ENCODE data around the gene CRTC2.
"Not testable (repeated sequence)": the region's sequence is repeated elsewhere in the genome, so short reads cannot be mapped to it uniquely, and the experiment has no call there.

The CRTC2 gene

GRCh38 chr1:153958111-153958960, at the start of gene CRTC2:
CRTC2 (minus strand) TSS chr1:153958612; CDS start chr1:153958497, 115 bp downstream.
- peak; percentile 99 for DNase-seq
- in situ Hi-C loops (cut with HindIII; ENCODE audit: low pct_ligation_motif_present, low pct_unique_long_range_greater_than_20kb, low sequenced_read_pairs): no loop called here

- no peak for DNase-seq
- in situ Hi-C loops (cut with HindIII; ENCODE audit: low pct_ligation_motif_present, low pct_unique_long_range_greater_than_20kb, low sequenced_read_pairs): no loop called here
Observed at GRCh38 chr1:154006136-154006535, 47.7 kb upstream of the CRTC2 start.

DNA sequence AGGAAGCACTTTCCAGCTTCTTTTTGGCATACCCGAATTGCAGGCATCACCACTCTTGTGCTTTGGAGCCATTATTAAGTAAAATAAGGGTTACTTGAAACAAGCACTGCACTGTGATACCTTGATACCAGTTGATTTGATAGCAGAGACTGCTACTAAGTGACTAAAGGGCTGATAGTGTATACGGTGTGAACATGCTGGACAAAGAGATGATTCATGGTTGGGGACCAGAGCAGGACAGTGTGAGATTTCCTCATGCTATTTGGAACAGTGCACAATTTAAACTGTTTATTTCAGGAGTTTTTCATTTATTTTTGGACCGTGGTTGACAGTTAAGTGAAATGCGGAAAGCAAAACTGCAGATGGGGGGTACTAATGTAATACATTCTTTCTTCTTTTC, 42.0 kb upstream of the CRTC2 start:
- in situ Hi-C loops (cut with HindIII; ENCODE audit: low pct_ligation_motif_present, low pct_unique_long_range_greater_than_20kb, low sequenced_read_pairs): no loop called here
- DNase-seq: no peak

DNA sequence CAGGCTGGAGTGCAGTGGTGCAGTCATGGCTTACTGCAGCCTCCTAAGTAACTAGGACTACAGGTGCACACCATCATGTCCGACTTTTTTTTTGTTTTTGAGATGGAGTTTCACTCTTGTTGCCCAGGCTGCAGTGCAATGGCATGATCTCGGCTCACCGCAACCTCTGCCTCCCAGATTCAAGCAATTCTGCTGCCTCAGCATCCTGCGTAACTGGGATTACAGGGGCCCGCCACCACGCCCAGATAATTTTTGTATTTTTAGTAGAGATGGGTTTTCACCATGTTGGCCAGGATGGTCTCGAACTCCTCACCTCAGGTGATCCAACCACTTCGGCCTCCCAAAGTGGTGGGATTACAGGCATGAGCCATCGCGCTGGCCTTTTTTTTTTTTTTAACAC, 38.5 kb upstream of the CRTC2 start:
- in situ Hi-C loops (cut with HindIII; ENCODE audit: low pct_ligation_motif_present, low pct_unique_long_range_greater_than_20kb, low sequenced_read_pairs); DNase-seq: not testable (repeated sequence)

DNA sequence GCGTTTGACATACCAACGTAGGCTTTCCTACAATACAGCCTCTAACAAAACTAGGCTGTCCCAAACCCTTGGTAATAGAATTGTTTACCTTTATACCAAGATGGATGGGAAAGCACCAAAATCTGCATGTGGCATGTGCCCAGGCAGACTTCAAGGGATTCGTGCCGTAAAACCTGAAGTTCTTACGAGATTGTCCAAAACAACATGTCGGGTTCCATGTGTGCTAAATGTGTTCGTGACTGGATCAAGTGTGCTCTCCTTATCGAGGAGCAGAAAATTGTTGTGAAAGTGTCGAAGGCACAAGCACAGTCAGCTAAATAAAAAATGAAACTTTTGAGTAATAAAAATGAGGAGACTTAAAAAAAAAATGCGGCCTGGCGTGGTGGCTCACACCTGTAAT, 37.2 kb upstream of the CRTC2 start:
- no peak for DNase-seq
- in situ Hi-C loops (cut with HindIII; ENCODE audit: low pct_ligation_motif_present, low pct_unique_long_range_greater_than_20kb, low sequenced_read_pairs): no loop called here

GRCh38 chr1:153995202-153995601, 36.8 kb upstream of the CRTC2 start:
- DNase-seq: no peak
- in situ Hi-C loops (cut with HindIII; ENCODE audit: low pct_ligation_motif_present, low pct_unique_long_range_greater_than_20kb, low sequenced_read_pairs): no loop called here

GRCh38 chr1:153991806-153992205, 33.4 kb upstream of the CRTC2 start:
- in situ Hi-C loops (cut with HindIII; ENCODE audit: low pct_ligation_motif_present, low pct_unique_long_range_greater_than_20kb, low sequenced_read_pairs): no loop called here
- DNase-seq: no peak

DNA sequence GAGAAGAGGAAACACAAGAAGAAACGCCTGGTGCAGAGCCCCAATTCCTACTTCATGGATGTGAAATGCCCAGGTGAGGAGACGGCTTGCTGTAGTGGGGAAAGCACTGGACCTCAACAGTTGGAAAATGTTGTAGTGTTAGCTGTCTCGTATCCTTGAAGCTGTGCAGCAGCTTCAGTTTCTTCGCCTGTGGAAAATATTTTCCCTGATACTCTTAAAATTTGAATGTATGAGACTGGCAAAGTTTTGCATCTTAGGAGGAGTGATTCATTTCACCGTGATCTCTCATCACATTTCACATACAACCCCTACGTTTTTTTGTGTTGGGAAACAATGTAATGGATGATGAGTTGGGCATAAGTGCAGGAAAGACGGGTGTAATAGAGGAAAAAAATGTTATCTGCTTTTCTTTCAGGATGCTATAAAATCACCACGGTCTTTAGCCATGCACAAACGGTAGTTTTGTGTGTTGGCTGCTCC, 32.8 kb upstream of the CRTC2 start:
- DNase-seq: no peak
- in situ Hi-C loops (cut with HindIII; ENCODE audit: low pct_ligation_motif_present, low pct_unique_long_range_greater_than_20kb, low sequenced_read_pairs): no loop called here

DNA sequence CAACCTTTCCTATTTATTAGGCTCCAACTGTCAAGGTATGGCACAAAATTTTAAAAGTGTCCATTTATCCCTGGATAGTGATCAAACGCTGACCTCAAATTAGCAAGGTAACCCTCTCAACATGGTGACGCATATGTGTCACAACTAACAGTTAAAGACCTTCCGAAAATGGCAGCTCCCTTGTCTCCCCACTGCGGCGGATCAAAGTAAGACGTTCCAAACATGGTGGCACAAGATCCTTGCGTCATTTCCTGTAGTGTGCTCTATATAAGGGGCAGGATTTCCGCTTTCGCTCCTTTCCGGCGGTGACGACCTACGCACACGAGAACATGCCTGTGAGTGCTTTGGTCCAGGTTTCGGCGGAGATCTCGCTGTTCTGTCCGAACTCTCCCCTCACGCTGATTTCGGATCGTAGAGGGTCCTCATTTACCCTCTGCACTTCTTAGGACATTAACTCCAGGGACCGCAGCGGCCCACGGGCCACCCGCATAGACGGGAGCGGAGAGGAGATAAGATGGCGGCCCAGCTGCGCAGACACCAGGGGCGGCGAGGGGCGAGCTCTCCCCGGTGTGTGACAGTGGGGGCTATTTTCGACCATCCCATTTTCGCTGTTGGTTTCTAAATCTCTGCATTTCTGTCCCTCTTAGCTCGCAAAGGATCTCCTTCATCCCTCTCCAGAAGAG, 32.2 kb upstream of the CRTC2 start, which contains the start of gene RPS27:
Gene RPS27, plus strand, starts transcription at position 295 of the 683 bp plus-strand sequence. Its CDS starts 35 bp downstream, at position 330.
- peak; percentile 99 for DNase-seq
- in situ Hi-C loops (cut with HindIII; ENCODE audit: low pct_ligation_motif_present, low pct_unique_long_range_greater_than_20kb, low sequenced_read_pairs): no loop called here

- no peak for DNase-seq
- in situ Hi-C loops (cut with HindIII; ENCODE audit: low pct_ligation_motif_present, low pct_unique_long_range_greater_than_20kb, low sequenced_read_pairs): no loop called here
Observed at GRCh38 chr1:153987621-153988020, 29.2 kb upstream of the CRTC2 start.

DNA sequence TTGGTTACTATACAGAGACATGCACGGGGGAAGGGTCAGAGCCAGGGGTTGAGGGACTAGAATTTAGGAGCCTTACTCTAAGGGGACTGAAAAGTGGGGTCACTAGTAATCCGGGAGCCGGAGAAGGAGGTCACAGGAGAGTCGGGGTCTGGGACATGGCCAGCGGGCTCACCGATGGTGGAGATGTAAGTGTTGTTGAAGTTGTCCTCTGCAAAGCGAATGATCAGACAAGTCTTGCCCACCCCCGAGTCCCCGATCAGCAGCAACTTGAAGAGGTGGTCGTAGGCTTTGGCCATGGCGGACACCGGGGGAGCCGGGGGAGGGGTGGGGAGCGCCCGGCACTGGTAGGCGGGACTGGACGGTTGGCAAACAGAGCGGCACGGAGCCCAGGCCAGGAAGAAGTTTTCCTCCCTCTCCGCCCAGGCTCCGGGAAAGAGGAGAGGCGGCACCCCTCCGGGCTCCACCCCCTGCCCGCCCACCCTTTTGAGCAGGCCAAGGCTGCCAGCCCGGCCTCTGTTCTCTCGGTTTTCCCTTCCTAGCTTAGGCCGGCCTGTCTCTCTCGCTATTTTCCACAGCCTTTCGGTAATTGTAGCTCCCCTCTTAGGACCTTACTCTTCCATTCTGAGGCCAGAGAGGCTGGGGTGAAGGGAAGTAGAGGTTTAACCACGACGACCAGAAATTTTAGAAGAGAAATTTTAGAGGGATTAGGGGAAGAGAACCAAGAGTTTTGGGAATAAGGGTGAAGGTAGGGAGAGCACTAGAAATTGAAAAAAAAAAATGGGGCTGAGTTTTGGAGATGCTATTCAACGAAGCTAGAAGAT, 27.7 kb upstream of the CRTC2 start, which contains the start of gene RAB13:
Gene RAB13, minus strand, starts transcription at position 399 of the 821 bp plus-strand sequence. Its CDS starts 103 bp downstream, at position 296.
- in situ Hi-C loops (cut with HindIII; ENCODE audit: low pct_ligation_motif_present, low pct_unique_long_range_greater_than_20kb, low sequenced_read_pairs): no loop called here
- DNase-seq: peak; percentile 94

GRCh38 chr1:153985341-153985912, 27.0 kb upstream of the CRTC2 start:
- in situ Hi-C loops (cut with HindIII; ENCODE audit: low pct_ligation_motif_present, low pct_unique_long_range_greater_than_20kb, low sequenced_read_pairs): no loop called here
- DNase-seq: no peak

GRCh38 chr1:153984123-153984894, 25.9 kb upstream of the CRTC2 start:
- in situ Hi-C loops (cut with HindIII; ENCODE audit: low pct_ligation_motif_present, low pct_unique_long_range_greater_than_20kb, low sequenced_read_pairs): no loop called here

GRCh38 chr1:153981735-153982134, 23.3 kb upstream of the CRTC2 start:
- in situ Hi-C loops (cut with HindIII; ENCODE audit: low pct_ligation_motif_present, low pct_unique_long_range_greater_than_20kb, low sequenced_read_pairs); DNase-seq: not testable (repeated sequence)

More at GRCh38 chr1:153984123-153984894, 25.9 kb upstream of the CRTC2 start:
- no peak for DNase-seq

DNA sequence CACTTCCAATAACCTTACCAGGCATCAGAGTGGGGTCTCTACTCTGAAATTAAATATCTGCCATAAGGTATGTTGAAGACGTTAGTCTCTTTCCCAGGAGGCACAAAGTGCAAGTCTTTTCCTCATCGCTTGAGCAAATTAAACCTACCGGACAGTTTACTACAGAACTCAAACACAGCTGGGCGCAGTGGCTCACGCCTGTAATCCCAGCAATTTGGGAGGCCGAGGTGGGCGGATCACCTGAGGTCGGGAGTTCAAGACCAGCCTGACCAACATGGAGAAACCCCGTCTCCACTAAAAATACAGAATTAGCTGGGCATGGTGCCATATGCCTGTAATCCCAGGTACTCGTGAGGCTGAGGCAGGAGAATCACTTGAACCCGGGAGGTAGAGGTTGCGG, 20.7 kb upstream of the CRTC2 start:
- in situ Hi-C loops (cut with HindIII; ENCODE audit: low pct_ligation_motif_present, low pct_unique_long_range_greater_than_20kb, low sequenced_read_pairs); DNase-seq: not testable (repeated sequence)

DNA sequence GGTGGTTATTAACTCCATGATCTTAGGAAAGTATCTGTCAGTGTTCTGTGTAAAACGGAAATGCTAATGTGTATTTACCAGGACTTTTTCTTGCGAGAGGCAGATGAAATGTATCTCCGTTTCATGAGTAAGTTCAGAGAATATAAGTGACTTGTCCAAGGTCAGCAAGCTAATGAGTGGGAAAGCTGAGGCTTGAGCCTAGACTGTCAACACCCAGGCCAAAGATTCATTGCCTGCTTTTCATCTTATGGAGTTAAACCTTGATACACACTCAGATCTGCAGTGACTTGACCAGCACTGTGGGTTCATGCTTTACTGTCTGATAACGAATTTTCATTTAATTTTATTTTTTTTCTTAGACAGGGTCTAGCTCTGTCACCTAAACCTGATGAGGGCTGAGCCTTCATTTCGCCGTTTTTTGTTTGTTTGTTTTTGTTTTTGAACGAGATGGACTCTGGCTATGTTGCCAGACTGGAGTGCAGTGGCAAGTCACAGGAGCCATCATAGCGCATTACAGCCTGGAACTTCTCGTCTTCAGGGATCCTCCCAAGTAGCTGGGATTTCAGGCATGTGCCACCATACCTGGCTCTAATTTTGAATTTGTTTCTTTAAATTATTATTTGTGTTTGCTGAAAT, 20.0 kb upstream of the CRTC2 start:
- in situ Hi-C loops (cut with HindIII; ENCODE audit: low pct_ligation_motif_present, low pct_unique_long_range_greater_than_20kb, low sequenced_read_pairs): no loop called here
- DNase-seq: no peak

Measured in ACHN (cell line).